ENCODE data around the gene BCAS4.
"Not testable (repeated sequence)": the region's sequence is repeated elsewhere in the genome, so short reads cannot be mapped to it uniquely, and the experiment has no call there.

The BCAS4 gene

DNA sequence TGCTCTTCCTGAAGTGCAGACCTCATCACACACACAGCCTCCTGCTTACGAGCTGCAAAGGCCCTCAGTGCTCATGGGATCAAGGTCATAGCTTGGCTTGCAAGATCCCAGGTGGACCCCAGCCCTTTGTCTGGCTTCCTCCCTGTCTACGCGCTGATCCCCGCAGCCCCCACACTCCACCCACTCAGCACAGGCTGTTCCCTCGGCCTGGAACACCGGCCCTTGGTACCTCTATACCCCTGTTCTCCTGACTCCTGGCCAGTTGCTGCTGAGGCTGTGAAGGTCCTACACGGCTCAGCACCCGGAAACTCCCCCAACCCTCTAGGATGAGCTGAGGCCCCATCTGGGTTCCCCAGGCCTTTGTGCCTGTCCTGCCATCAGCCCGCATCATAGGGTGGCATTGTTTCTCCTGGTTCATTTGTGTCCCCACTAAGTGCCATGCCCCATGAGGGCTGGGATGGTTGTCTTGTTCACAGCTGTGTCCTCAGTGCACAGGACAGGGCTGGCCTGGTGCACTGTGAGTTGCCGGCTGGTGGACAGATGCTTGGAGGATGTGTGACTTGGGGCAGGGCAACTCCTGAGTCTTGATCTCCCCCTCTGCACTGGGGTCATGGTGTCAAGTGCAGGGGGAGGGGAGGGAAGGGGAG is 79.4 kb downstream of the BCAS4 start:
- in situ Hi-C loops (cut with MboI; ENCODE audit: low sequenced_read_pairs), result no loop called here

- in situ Hi-C loops (cut with MboI; ENCODE audit: low sequenced_read_pairs), result no loop called here
Observed at GRCh38 chr20:50874758-50875665, 80.2 kb downstream of the BCAS4 start.

GRCh38 chr20:50876063-50876685 is 81.3 kb downstream of the BCAS4 start:
- in situ Hi-C loops (cut with MboI; ENCODE audit: low sequenced_read_pairs), result no loop called here

DNA sequence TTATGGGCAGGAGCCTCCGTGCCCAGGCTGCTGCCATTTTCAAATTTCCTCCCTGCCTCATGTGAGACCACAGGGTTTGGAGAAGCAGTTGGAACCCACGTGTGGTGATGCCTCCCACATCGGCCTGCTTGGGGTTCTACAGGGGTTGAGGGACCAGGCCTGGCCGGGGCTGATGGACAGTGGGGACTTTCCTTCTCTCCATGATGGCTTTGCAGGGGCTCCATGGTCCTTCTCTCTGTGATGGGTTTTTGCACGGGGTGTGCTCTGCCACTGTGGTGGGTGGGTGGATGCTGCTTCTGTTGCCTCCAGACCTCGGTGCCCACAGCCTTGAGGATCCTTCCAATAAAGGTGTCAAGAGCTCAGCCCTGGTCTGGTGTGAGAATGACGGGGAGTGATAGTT is 82.0 kb downstream of the BCAS4 start:
- in situ Hi-C loops (cut with MboI; ENCODE audit: low sequenced_read_pairs), result no loop called here

GRCh38 chr20:50877232-50877743 is 82.4 kb downstream of the BCAS4 start:
- in situ Hi-C loops (cut with MboI; ENCODE audit: low sequenced_read_pairs), result no loop called here

DNA sequence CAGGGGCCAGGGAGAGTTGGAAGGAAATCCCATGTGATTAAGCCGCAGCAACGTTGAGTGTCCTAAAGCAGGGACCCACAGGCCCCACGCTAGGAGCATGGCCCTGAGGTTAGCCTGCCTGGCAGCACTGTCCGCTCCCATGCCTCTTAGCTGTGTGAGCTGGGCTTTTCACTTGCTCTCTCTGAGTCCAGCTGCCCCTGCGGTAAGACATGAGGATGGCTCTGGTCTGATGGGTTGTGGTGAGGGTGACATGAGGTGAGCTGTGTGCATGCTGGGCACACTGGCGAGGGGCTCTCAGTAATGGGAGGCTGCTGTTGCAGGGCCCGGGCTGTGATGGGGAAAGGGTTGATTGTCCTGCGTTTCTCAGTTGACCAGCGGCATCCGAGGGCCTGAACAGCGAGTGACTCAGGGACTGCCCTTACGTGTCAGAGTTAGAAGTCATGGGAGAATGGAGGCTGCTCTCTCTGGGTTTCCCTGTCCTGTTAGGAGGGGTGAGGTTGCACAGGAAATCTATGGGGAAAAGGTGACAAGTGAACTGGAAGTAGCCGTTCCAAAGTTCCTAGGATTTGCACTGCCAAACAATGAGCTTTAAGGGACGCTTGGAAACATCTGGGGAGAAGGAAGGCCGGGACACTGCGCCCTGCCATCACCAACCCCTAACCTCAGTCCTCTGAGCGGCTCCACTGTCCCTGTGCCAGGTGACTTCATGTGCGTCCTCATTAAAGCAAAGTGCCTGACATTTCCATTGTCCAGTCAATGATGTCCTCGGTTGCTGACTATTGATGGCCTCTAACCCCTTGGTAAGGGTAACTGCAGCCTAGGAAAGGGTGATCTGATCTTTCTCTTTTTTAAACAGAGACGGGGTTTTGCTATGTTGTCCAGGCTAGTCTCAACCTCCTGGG is 85.0 kb downstream of the BCAS4 start:
- in situ Hi-C loops (cut with MboI; ENCODE audit: low sequenced_read_pairs), result no loop called here

DNA sequence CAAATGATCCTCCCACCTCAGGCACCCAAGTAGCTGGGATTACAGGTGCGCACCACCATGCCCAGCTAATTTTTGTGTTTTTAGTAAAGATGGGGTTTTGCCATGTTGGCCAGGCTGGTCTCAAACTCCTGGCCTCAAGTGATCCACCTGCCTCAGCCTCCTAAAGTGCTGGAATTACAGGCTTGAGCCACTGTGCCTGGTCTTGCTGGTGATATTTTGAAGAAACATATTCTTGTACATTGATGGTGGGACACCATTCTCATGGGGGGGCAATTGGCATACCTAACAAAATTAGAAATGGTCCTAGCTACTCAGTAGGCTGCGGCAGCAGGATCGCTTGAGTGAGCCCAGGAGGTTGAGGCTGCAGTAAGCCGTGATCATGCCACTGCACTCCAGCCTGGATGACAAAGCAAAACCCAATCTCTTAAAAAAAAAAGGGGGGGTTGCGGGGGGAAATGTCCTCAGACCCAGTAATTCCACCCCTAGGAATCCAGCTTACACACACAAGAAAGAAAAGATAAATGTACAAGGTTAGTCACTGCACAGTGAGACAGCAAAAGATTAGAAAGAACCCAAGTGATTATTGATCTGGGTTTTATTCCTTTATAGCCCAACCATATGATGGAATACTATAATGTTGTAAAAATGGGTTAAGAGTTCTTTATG is 87.0 kb downstream of the BCAS4 start:
- in situ Hi-C loops (cut with MboI; ENCODE audit: low sequenced_read_pairs), result not testable (repeated sequence)

DNA sequence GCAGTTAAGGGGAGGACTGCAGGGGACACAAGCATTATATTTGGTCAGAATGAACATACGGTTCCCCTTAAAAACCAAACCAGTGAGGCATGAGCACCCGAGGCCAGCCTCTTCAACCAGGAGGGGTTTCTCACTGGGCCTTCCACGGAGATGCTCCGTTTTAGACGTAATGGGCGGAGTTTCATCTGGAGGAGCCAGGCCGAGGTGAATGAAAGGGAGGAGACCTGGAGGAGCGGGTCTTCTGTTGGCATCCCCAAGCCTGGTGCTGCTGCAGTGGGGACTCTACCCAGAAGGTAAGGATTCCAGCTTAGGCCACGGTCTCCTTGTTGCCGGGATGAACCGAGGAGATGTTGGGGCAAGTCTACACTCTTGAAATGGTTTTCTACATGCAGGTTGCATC is 89.0 kb downstream of the BCAS4 start:
- in situ Hi-C loops (cut with MboI; ENCODE audit: low sequenced_read_pairs), result no loop called here

GRCh38 chr20:50885068-50885467 is 90.2 kb downstream of the BCAS4 start:
- in situ Hi-C loops (cut with MboI; ENCODE audit: low sequenced_read_pairs), result no loop called here

DNA sequence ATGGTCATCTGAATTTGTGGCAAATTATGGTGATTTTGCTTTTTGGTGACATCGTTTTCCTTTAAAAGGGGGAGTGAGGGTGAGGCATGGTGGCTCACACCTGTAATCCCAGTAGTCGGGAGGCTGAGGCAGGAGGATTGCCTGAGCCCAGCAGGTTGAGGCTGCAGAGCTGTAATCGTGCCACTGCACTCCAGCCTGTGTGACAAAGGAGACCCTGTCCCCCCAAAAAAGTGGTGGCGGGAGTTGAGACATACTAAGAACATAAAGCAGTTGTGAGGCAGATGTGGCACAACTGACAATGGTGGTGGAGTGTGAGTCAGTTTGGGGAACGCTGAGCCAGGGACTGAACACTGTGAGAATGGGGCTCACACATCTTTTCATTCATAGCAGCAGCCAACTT is 90.9 kb downstream of the BCAS4 start:
- in situ Hi-C loops (cut with MboI; ENCODE audit: low sequenced_read_pairs), result no loop called here

DNA sequence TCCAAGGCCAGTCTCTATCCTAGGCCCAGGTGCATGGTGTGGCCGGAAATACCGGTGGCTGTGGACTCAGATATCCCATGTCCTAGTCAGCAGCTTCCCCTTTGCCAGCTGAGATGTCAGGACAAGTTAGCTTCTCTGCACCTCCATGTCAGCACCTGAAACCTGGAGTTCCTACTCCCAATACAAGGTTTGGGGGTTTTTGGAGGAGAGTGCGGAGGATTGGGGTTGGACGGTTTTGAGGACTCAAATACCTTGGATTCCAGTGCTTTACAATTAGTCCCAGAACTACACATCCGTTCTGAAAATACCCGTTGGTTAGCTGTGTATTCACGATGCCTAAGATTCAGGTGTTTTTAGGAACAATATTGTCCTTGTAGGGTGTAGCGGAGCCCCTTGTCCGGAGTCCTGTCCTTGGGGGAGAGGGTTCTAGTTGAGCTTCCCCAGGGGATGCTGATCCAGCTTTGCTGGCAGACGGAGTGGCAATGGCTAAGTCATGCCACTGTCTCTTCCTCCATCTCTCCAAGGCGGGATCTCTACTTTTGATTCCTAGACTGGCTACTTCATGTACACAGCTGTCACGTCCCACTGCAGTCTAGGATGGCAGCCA is 91.4 kb downstream of the BCAS4 start:
- in situ Hi-C loops (cut with MboI; ENCODE audit: low sequenced_read_pairs), result no loop called here

GRCh38 chr20:50887576-50887975 is 92.7 kb downstream of the BCAS4 start:
- in situ Hi-C loops (cut with MboI; ENCODE audit: low sequenced_read_pairs), result no loop called here

GRCh38 chr20:50891138-50891537 is 96.3 kb downstream of the BCAS4 start:
- in situ Hi-C loops (cut with MboI; ENCODE audit: low sequenced_read_pairs), result no loop called here

DNA sequence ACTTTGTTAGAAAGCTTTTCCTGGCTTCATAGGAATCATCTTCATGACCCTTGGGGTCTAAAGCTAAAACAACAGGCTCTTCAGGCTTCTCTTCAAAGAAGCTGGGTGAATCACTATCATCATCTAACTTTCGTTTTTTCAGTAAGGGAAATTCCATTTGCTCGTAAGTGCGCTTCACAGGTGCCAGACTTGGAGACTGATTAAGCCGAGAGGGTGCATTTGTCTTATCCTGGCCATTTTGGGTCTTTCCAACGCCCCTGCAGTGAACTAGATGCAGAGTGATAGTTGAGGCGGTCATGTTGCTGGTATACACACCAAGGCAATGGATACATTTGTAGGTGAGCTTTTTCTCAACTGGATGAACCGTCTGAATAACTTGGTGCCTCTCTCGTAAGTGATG is 97.5 kb downstream of the BCAS4 start:
- in situ Hi-C loops (cut with MboI; ENCODE audit: low sequenced_read_pairs), result no loop called here

- in situ Hi-C loops (cut with MboI; ENCODE audit: low sequenced_read_pairs), result no loop called here
Observed at GRCh38 chr20:50893620-50894019, 98.8 kb downstream of the BCAS4 start.

DNA sequence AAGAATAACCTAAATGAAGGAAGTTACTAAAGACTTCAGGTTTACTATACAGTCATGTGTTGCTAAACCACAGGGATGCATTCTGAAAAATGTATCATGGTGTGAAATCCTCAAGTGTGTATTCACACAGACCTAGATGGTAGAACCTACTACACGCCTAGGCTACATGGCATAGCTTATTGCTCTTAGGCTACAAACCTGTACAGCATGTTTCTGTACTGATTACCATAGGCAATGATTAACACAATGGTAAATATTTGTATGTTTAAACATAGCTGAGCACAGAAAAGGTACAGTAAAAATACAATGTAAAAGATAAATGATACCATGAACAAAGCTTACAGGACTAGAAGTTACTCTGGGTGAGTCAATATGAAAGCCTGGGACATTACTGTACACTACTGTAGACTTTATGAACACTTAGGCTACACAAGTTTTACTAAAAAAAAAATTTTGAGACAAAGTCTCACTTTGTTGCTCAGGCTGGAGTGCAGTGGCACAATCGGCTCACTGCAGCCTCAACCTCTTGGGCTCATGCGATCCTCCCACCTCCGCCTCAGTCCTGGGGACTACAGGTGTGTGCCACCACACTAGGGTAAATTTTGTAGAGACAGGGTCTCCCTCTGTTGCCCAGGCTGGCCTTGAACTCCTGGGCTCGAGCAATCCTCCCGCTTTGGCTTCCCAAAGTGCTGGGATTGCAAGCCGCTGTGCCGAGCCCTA is 100.4 kb downstream of the BCAS4 start:
- in situ Hi-C loops (cut with MboI; ENCODE audit: low sequenced_read_pairs), result no loop called here

DNA sequence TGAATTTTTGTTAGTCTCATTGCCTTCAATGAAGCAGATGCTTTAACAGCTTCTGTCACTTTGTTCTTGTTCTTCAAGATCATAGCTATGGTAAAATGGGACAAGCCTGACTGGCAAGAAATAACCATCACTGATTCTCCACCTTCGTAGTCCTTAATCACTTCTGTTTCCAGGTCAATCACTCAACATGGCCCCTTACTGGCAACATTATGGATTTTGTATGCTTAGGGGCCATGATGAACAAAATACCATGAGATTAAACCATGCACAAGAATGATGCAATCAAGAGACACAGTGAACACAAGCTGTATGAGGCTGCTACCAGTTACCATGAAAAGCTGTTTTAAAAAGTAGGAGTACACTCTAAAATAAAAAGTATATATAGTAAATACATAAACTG is 103.6 kb downstream of the BCAS4 start:
- in situ Hi-C loops (cut with MboI; ENCODE audit: low sequenced_read_pairs), result no loop called here

- in situ Hi-C loops (cut with MboI; ENCODE audit: low sequenced_read_pairs), result no loop called here
Observed at GRCh38 chr20:50900261-50900660, 105.4 kb downstream of the BCAS4 start.

GRCh38 chr20:50901301-50901700 is 106.4 kb downstream of the BCAS4 start:
- in situ Hi-C loops (cut with MboI; ENCODE audit: low sequenced_read_pairs), result no loop called here
